ENCODE results near the gene CDCP1. TPM values are rescaled to one million over a fixed set of nuclear protein-coding genes. Genes with fewer than 3 reads are reported as not detected.

The CDCP1 gene
- total and polyA plus RNA-seq, 2 donors from 2014 or later, result 3.7 to 39.6 TPM

GRCh38 chr3:45170096-45170495 is 23.9 kb upstream of the CDCP1 start:
- TF ChIP-seq CTCF (IDR thresholded peaks at IDR 0.05; ENCODE audit: borderline replicate concordance, extremely low read depth, insufficient read depth), result no peak
- Histone ChIP-seq H3K36me3 (ENCODE audit: control insufficient read depth in 2 of 3, insufficient read depth in 3 of 3, low read length in 3 of 3) (no peaks in the 10 kb centered on the region), H3K27me3 (ENCODE audit: control insufficient read depth, insufficient read depth, low read length) (no peaks in the 10 kb centered on the region), H3K4me3 (ENCODE audit: low read length in 3 of 3) (no peak overlapping the region), H3K4me1 (ENCODE audit: control insufficient read depth in 2 of 3, insufficient read depth in 2 of 3, low read depth in 1 of 3, low read length in 3 of 3) (peaks cover 0 to 10% (median 4%) of the 10 kb centered on the region in 3 donors), H3K27ac (ENCODE audit: low read depth in 2 of 2, low read length in 2 of 2) (no peak overlapping the region), H3K9me3 (ENCODE audit: control insufficient read depth in 2 of 3, insufficient read depth in 1 of 3, low read length in 3 of 3) (no peaks in the 10 kb centered on the region), H3K9ac (ENCODE audit: low read length in 3 of 3) (no peak overlapping the region)
- no peak for DNase-seq
- FAIRE-seq, result no peak
- intact Hi-C loops (cut with DNase I), result no loop called here

- no peaks in the 10 kb centered on the region for H3K9me3 ChIP-seq (ENCODE audit: control insufficient read depth in 2 of 3, insufficient read depth in 1 of 3, low read length in 3 of 3)
- H3K9ac ChIP-seq (ENCODE audit: low read length in 3 of 3), result no peak overlapping the region
- TF ChIP-seq CTCF (IDR thresholded peaks at IDR 0.05; ENCODE audit: borderline replicate concordance, extremely low read depth, insufficient read depth), result no peak
- no peak overlapping the region for H3K4me3 ChIP-seq (ENCODE audit: low read length in 3 of 3)
- no peak for FAIRE-seq
- no peaks in the 10 kb centered on the region for H3K27me3 ChIP-seq (ENCODE audit: control insufficient read depth, insufficient read depth, low read length)
- peaks cover 0 to 10% (median 4%) of the 10 kb centered on the region in 3 donors for H3K4me1 ChIP-seq (ENCODE audit: control insufficient read depth in 2 of 3, insufficient read depth in 2 of 3, low read depth in 1 of 3, low read length in 3 of 3)
- intact Hi-C loops (cut with DNase I), result no loop called here
- no peaks in the 10 kb centered on the region for H3K36me3 ChIP-seq (ENCODE audit: control insufficient read depth in 2 of 3, insufficient read depth in 3 of 3, low read length in 3 of 3)
- DNase-seq, result no peak
- H3K27ac ChIP-seq (ENCODE audit: low read depth in 2 of 2, low read length in 2 of 2), result no peak overlapping the region
Measured at GRCh38 chr3:45169125-45169904, 23.1 kb upstream of the CDCP1 start.

GRCh38 chr3:45168451-45168850 is 22.3 kb upstream of the CDCP1 start:
- intact Hi-C loops (cut with DNase I), result no loop called here
- H3K9me3 ChIP-seq (ENCODE audit: control insufficient read depth in 2 of 3, insufficient read depth in 1 of 3, low read length in 3 of 3), result no peaks in the 10 kb centered on the region
- H3K27ac ChIP-seq (ENCODE audit: low read depth in 2 of 2, low read length in 2 of 2), result no peak overlapping the region
- H3K4me3 ChIP-seq (ENCODE audit: low read length in 3 of 3), result no peak overlapping the region
- peaks cover 0 to 10% (median 4%) of the 10 kb centered on the region in 3 donors for H3K4me1 ChIP-seq (ENCODE audit: control insufficient read depth in 2 of 3, insufficient read depth in 2 of 3, low read depth in 1 of 3, low read length in 3 of 3)
- no peaks in the 10 kb centered on the region for H3K27me3 ChIP-seq (ENCODE audit: control insufficient read depth, insufficient read depth, low read length)
- DNase-seq (no peak), FAIRE-seq (no peak)
- no peak for TF ChIP-seq CTCF (IDR thresholded peaks at IDR 0.05; ENCODE audit: borderline replicate concordance, extremely low read depth, insufficient read depth)
- H3K36me3 ChIP-seq (ENCODE audit: control insufficient read depth in 2 of 3, insufficient read depth in 3 of 3, low read length in 3 of 3), result no peaks in the 10 kb centered on the region
- no peak overlapping the region for H3K9ac ChIP-seq (ENCODE audit: low read length in 3 of 3)
